A549 (cell line): ENCODE data around the gene TMEM9.

Experiments used
- CBX2 ChIP-seq: fragments of 200-600 bp; sonication (generic); IDR thresholded peaks from 2 replicates; pipeline ENCODE4 v1.6.1; 2016; ENCODE audit warnings: low read depth, mild to moderate bottlenecking, borderline replicate concordance
- CHD4 ChIP-seq: fragments of 200-600 bp; sonication (generic); IDR thresholded peaks from 2 replicates; pipeline ENCODE4 v1.6.1; 2016; ENCODE audit warnings: antibody characterized with exemption, mild to moderate bottlenecking, borderline replicate concordance
- JUN ChIP-seq, 2 experiments: fragments of >200 bp; sonication (Bioruptor Twin); formaldehyde crosslinking; IDR thresholded peaks; 2 replicates in 1 of 2; 3 replicates in 1 of 2; pipeline ENCODE4 v1.6.1; 2016 to 2017
- POLR2A ChIP-seq: IDR thresholded peaks from 2 replicates; pipeline ENCODE4 v1.6.1; 2012; ENCODE audit warnings: mild to moderate bottlenecking, low read length
- SREBF2 ChIP-seq: fragments of 450-650 bp; IDR thresholded peaks from 2 replicates; pipeline ENCODE4 v1.6.1; 2014; ENCODE audit warnings: mild to moderate bottlenecking, moderate library complexity
- TF ChIP-seq, protein P1 (sequence below): fragments of >200 bp; sonication (Bioruptor Twin); formaldehyde crosslinking; IDR thresholded peaks from 3 replicates; pipeline ENCODE4 v1.5.1; 2016

DNA sequence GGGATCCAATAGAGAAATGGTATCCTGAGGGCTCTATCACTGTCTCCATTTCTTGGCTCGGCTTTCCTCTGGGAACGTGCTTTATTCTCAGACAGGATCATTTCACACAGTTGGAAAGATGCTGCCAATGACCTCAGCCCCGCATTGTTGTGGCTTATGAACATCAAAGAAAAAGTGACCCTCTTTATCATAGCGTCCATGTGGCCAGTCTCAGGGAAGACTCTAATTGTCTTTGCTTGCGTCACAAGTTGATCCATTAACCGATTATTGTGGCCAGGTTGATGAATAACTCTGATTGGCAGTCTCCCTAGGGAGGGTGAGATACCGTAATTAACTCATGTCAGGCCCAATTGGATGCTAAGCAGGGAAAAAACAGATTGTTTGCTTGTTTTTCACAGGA lies 10.4 kb upstream of the TMEM9 start:
- TF ChIP-seq, protein P1, sequence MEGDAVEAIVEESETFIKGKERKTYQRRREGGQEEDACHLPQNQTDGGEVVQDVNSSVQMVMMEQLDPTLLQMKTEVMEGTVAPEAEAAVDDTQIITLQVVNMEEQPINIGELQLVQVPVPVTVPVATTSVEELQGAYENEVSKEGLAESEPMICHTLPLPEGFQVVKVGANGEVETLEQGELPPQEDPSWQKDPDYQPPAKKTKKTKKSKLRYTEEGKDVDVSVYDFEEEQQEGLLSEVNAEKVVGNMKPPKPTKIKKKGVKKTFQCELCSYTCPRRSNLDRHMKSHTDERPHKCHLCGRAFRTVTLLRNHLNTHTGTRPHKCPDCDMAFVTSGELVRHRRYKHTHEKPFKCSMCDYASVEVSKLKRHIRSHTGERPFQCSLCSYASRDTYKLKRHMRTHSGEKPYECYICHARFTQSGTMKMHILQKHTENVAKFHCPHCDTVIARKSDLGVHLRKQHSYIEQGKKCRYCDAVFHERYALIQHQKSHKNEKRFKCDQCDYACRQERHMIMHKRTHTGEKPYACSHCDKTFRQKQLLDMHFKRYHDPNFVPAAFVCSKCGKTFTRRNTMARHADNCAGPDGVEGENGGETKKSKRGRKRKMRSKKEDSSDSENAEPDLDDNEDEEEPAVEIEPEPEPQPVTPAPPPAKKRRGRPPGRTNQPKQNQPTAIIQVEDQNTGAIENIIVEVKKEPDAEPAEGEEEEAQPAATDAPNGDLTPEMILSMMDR: no peak
- no peak for TF ChIP-seq POLR2A
- no peak for TF ChIP-seq CBX2
- TF ChIP-seq JUN (IDR thresholded peaks at IDR 0.05): no peak
- no peak for TF ChIP-seq CHD4
- no peak for TF ChIP-seq SREBF2
